Measurements from ENCODE around the gene TMEM87B.
"Not testable (repeated sequence)": the region's sequence is repeated elsewhere in the genome, so short reads cannot be mapped to it uniquely, and the experiment has no call there.

Gene TMEM87B

DNA sequence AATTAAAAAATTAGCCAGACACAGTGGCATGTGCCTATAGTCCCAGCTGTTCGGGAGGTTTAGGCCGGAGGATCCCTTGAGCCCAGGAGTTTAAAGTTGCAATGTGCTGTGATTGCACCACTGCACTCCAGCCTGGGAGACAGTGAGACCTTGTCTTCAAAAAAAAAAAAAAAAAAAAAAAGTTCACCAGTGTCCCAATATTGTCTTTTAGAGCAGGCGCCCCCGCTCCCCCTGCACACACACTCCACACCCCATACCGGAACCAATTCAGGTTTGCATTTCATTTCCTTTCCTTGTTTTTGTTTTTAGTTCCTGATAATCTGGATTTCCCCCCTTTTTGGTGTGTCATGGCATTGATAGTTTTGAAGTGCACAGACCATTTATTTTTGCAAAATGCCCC lies 10.4 kb downstream of the TMEM87B start:
- in situ Hi-C loops (cut with MboI; ENCODE audit: low sequenced_read_pairs): no loop called here

GRCh38 chr2:112065966-112066365 lies 10.9 kb downstream of the TMEM87B start:
- in situ Hi-C loops (cut with MboI; ENCODE audit: low sequenced_read_pairs): no loop called here

DNA sequence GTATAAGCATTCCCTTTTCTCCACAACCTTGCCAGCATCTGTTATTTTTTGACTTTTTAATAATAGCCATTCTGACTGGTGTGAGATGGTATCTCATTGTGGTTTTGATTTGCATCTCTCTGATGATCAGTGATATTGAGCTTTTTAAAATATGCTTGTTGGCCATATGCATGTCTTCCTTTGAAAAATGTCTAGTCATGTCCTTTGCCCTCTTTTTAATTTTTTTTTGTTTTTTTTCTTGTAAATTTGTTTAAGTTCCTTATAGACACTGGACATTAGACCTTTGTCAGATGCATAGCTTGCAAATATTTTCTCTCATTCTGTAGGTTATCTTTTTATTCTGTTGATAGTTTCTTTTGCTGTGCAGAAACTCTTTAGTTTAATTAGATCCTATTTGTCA lies 14.7 kb downstream of the TMEM87B start:
- in situ Hi-C loops (cut with MboI; ENCODE audit: low sequenced_read_pairs): not testable (repeated sequence)

DNA sequence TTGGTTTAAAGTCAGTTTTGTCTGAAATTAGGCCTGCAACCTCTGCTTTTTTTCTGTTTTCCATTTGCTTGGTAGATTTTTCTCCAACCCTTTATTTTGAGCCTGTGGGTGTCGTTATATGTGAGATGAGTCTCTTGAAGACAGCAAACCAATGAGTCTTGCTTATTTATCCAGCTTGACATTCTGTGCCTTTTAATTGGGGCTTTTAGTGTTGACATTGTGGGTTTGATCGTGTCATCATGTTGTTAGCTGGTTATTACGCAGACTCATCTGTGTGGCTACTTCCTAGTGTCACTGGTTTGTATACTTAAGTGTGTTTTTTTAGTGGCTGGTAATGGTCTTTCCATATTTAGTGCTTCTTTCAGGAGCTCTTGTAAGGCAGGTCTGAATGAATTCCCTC lies 18.8 kb downstream of the TMEM87B start:
- in situ Hi-C loops (cut with MboI; ENCODE audit: low sequenced_read_pairs): no loop called here

DNA sequence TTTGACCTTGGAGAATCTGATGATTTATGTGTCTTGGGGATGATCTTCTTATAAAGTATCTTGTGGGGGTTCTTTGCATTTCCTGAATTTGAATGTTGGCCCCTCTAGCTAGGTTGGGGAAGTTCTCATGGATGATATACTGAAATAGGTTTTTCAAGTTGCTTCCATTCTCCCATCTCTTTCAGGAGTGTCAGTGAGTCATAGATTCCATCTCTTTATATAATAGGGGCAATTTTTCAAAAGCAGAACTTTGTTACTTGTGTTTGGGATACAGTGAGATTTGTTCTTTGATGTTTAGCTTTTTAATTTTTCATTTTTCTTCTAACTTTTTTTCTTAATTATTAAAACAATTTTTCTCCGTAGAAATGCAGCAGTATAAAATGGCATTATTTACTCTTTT lies 19.4 kb downstream of the TMEM87B start:
- in situ Hi-C loops (cut with MboI; ENCODE audit: low sequenced_read_pairs): no loop called here

DNA sequence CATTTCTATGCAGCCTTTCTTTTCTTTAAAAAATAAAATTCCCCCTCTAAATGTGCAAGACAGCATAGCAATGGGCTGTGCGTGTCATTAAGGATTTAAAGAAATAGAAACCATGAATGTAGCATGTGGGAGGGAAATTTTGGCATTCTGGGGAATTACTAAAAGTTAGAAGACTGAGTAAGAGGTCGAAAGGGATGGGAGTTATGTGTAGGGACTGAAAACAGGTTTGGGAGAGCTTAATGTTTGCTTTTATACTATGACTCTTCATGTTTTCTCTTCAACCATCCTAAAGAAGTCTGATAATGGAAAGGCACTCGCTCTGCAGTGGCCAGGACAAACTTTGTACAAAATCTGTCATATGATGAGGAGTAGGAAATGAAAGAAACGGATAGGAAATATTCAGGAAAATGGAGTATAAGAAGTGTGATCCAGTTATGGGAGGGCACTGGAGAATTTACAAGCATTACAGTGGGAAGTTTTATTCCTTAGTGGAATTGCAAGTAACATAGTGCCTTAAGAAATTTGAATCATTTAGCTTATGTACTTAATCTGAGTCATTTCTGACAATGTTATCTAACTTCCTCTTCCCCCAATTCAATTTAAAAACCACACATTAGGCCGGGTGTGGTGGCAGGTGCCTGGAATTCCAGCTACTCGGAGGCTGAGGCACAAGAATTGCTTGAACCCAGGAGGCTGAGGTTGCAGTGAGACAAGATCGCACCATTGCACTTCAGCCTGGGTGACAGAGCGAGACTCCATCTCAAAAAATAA lies 20.6 kb downstream of the TMEM87B start:
- in situ Hi-C loops (cut with MboI; ENCODE audit: low sequenced_read_pairs): no loop called here

DNA sequence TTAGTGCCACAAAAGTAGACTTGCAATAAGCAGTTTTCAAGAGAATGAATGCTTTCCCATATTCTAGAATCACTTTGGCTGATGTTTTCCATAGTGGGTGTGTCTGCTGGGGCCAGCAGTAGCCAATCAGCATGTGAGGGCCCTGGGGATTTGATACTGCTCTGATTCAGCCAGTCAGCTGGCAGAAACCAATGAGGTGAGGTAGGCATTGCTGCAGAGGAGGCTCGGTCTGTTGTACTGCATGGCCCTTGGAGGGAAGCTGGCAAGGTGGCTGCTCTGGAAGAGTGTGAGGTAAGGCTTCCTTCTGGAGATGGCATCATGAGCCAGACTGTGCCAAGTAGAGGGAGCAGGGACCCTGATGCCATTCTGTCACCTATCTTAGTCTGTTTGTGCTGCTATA lies 22.7 kb downstream of the TMEM87B start:
- in situ Hi-C loops (cut with MboI; ENCODE audit: low sequenced_read_pairs): no loop called here

DNA sequence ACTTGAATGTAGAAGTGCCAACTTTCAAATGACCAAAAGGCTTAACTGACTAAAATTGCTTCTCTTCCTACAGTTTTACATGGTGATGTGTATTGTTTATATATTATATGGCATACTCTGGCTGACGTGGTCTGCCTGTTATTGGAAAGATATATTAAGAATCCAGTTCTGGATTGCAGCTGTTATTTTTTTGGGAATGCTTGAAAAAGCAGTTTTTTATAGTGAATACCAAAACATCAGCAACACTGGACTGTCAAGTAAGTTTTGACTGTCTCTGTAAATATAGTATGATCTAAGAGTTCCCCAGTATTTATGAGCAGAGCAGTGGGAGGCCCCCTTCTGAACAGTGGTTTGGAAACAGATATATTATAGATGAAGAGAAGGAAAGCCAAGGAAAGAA lies 26.2 kb downstream of the TMEM87B start:
- in situ Hi-C loops (cut with MboI; ENCODE audit: low sequenced_read_pairs): no loop called here

- in situ Hi-C loops (cut with MboI; ENCODE audit: low sequenced_read_pairs): no loop called here
These were observed 29.8 kb downstream of the TMEM87B start for GRCh38 chr2:112084689-112085374.

DNA sequence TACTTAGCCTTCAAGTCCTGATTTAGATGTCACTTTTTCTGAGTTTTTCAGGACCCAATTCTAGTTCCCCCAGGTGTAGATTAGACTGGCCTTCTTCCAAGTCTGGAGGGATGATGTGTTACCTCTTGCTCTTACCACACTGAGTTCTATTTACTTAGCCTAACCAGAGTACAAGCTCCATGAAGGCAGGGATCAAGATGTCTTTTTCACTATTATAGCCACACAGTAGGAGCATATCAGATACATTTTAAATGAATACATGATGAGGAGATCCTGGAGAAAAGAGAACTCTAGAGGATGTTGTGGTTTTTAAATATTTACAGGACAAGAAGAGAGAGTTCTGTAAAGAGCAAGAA lies 30.3 kb downstream of the TMEM87B start:
- in situ Hi-C loops (cut with MboI; ENCODE audit: low sequenced_read_pairs): no loop called here

GRCh38 chr2:112085916-112086669 lies 31.0 kb downstream of the TMEM87B start:
- in situ Hi-C loops (cut with MboI; ENCODE audit: low sequenced_read_pairs): no loop called here

GRCh38 chr2:112087346-112088020 lies 32.4 kb downstream of the TMEM87B start:
- in situ Hi-C loops (cut with MboI; ENCODE audit: low sequenced_read_pairs): no loop called here

DNA sequence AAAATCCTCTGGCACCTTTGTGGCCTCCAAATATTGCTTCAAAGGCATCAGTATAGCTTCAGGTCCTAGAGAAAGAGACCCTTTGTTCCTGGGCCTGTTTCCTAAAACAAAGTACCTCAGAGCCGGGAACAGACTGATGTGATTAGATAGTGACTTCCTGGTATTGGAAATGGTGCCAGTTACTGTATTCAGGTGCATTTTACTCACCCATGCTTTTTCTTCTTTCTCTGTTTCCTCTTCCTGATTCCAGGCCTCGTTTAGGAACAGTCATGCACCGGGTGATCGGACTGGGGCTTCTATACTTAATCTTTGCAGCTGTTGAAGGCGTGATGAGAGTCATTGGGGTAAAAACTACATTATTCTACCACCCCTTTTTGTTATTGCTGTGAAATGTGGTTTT lies 34.3 kb downstream of the TMEM87B start:
- in situ Hi-C loops (cut with MboI; ENCODE audit: low sequenced_read_pairs): no loop called here

DNA sequence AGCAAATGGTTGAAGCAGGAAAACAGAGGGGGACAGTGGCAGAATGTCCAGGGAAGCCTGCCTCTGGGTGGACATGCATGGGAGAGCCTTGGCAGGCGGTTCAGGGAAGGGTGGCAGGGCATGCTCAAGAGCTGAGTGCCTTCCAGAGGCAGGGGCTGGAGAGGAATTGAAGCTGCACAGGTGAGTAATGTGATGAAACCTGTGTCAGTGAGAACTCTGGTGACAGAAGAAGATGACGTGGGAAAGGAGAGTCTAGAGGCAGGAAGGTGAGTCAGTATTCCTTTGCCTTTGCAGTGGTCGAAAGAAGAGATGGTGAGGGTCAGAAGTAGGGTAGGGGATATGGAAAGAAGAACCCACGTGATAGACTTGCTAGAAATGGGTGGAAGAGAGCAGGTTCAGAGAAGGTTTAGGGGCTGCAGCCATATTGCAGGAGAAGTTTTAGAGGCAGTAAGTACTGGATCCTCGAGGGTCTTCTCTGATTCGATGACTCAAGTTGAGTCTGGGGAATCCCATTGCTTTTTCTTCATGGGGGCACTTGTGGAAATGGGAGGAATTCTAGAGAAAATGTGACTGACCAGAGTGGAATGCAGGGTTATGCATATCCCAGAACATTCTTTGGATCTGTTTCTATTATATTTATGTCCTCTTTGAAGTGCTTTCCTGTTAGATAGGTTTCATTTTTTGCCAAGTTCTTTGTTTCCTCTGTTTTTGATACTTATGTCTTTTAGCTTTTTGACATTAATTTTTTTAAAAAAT lies 37.4 kb downstream of the TMEM87B start:
- in situ Hi-C loops (cut with MboI; ENCODE audit: low sequenced_read_pairs): no loop called here

GRCh38 chr2:112093216-112093615 lies 38.1 kb downstream of the TMEM87B start:
- in situ Hi-C loops (cut with MboI; ENCODE audit: low sequenced_read_pairs): no loop called here

GRCh38 chr2:112095681-112096080 lies 40.6 kb downstream of the TMEM87B start:
- in situ Hi-C loops (cut with MboI; ENCODE audit: low sequenced_read_pairs): no loop called here

DNA sequence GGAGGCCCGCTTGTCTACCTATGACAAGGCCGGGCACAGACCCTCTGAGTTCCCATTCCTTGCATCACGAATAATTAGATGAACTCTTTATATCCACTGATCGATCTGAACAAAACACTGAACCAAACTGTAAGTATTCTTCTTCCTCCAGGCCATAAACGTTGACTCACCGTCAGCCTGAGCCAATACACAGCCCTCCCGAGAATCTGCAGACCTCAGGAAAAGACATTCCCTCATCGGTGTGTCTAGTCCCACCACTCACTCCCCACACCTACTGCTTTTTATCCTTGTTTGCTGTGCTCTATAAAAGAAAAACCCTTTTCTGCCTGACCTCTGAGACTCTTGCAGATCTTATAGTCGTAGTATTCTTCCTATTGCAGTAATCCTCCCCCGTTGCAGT lies 41.0 kb downstream of the TMEM87B start:
- in situ Hi-C loops (cut with MboI; ENCODE audit: low sequenced_read_pairs): no loop called here

- in situ Hi-C loops (cut with MboI; ENCODE audit: low sequenced_read_pairs): no loop called here
These were observed 53.2 kb downstream of the TMEM87B start for GRCh38 chr2:112108178-112108832.

DNA sequence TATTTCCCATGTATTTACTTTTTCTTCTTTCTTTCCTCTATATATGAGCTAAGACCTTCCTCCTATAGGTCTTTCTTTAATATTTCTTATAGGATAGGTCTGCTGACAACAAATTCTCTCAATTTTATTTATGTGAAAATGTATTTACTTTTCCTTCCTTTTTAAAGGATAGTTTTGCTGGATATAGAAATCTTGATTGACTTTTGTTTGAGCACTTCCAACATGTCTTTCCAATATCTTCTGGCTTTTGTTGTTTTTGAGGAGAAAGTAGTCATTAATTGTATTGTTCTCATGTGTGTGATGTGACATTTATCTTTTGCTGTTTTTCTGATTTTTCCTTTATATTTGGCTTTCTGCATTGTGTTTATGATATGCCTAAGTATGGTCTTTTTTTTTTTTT lies 54.2 kb downstream of the TMEM87B start:
- in situ Hi-C loops (cut with MboI; ENCODE audit: low sequenced_read_pairs): no loop called here

DNA sequence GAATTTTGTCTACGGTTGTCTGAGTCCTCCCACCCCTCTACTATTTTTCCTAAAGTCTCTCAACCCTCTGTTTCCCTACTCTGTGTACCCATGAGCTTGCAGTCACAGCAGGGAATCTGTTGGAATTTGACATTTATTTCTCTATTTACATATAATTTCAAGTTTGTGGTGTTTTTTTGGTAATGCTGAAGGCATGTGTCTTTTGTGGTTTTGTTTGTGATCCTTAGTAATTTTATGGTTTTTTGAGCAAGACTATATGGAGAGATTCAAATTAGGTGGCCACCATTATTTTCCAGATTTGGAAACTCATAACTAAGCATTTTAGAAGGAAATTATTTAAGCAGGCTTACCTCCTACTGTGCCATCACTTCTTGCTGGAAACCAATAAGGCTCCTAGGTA lies 55.9 kb downstream of the TMEM87B start:
- in situ Hi-C loops (cut with MboI; ENCODE audit: low sequenced_read_pairs): no loop called here

Measured in hTERT RPE-1 (cell line).